Measurements from ENCODE around the gene CFDP1. TPM values are rescaled to one million over a fixed set of nuclear protein-coding genes. Genes with fewer than 3 reads are reported as not detected.

The CFDP1 gene
- total and polyA plus RNA-seq, 2 of the 13 experiments (the other 11 are each of a cell fraction or from before 2014, with no cell fraction given) = 78.6 to 153 TPM

DNA sequence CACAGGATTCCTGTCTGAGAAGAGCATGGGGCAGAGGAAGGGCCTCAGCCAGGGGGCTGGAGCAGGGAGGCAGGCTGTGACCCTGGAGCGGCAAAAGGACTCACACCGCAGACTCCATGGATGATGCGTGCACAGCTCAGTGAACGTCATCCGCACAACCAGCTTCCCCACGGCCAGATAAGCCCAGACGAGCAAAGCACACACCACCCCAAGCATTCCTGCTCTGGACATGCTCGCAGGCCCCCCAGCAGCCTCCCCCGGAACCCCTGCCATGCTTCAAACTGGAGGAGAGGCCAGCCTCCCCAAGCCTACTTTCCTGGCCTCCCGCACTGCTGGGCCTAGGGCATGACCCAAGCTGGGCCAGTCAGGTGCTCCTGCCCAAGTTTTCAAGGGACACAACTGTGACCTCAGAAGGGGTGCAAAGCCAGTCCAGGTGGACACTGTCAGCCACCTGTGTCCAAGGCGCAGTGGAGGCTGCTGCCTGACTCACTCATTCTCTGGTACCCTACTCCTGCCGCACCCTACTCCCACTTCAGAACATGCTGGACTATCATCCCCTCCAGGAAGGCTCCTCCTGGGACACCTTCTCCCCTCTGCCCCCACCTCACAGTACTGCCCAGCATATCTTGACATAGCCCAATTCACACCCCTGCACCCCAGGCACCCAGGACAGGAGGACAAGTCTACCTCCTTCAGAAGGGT is 186.6 kb downstream of the CFDP1 start (continued):
- 0 out of 2 replicates have a peak, but pooled peaks have one; percentile 44 for TF ChIP-seq ZNF232 (CRISPR knock-in tag; IDR thresholded peaks at IDR 0.05; ENCODE audit: borderline replicate concordance)
- no peak for TF ChIP-seq FOXA3 (CRISPR knock-in tag; IDR thresholded peaks at IDR 0.05)
- TF ChIP-seq RBFOX2 (IDR thresholded peaks at IDR 0.05; ENCODE audit: low read depth, low read length) = peak; percentile 60
- peak; percentile 99 for TF ChIP-seq ZBTB38 (CRISPR knock-in tag; IDR thresholded peaks at IDR 0.05)
- TF ChIP-seq HDAC1 (CRISPR knock-in tag; IDR thresholded peaks at IDR 0.05) = no peak
- TF ChIP-seq AGO2 (optimal IDR thresholded peaks at IDR 0.05; ENCODE audit: low read depth, low read length) = peak; percentile 61
- no peak for TF ChIP-seq ATF7 (IDR thresholded peaks at IDR 0.05)
- 0 out of 2 replicates have a peak, but pooled peaks have one; percentile 47 for TF ChIP-seq ATF7 (CRISPR knock-in tag; IDR thresholded peaks at IDR 0.05)
- TF ChIP-seq DNMT3B (CRISPR knock-in tag; conservative IDR thresholded peaks at IDR 0.05) = no peak
- TF ChIP-seq, protein P1, sequence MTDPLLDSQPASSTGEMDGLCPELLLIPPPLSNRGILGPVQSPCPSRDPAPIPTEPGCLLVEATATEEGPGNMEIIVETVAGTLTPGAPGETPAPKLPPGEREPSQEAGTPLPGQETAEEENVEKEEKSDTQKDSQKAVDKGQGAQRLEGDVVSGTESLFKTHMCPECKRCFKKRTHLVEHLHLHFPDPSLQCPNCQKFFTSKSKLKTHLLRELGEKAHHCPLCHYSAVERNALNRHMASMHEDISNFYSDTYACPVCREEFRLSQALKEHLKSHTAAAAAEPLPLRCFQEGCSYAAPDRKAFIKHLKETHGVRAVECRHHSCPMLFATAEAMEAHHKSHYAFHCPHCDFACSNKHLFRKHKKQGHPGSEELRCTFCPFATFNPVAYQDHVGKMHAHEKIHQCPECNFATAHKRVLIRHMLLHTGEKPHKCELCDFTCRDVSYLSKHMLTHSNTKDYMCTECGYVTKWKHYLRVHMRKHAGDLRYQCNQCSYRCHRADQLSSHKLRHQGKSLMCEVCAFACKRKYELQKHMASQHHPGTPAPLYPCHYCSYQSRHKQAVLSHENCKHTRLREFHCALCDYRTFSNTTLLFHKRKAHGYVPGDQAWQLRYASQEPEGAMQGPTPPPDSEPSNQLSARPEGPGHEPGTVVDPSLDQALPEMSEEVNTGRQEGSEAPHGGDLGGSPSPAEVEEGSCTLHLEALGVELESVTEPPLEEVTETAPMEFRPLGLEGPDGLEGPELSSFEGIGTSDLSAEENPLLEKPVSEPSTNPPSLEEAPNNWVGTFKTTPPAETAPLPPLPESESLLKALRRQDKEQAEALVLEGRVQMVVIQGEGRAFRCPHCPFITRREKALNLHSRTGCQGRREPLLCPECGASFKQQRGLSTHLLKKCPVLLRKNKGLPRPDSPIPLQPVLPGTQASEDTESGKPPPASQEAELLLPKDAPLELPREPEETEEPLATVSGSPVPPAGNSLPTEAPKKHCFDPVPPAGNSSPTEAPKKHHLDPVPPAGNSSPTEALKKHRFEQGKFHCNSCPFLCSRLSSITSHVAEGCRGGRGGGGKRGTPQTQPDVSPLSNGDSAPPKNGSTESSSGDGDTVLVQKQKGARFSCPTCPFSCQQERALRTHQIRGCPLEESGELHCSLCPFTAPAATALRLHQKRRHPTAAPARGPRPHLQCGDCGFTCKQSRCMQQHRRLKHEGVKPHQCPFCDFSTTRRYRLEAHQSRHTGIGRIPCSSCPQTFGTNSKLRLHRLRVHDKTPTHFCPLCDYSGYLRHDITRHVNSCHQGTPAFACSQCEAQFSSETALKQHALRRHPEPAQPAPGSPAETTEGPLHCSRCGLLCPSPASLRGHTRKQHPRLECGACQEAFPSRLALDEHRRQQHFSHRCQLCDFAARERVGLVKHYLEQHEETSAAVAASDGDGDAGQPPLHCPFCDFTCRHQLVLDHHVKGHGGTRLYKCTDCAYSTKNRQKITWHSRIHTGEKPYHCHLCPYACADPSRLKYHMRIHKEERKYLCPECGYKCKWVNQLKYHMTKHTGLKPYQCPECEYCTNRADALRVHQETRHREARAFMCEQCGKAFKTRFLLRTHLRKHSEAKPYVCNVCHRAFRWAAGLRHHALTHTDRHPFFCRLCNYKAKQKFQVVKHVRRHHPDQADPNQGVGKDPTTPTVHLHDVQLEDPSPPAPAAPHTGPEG (CRISPR knock-in tag; IDR thresholded peaks at IDR 0.05) = no peak
- TF ChIP-seq IKZF4 (CRISPR knock-in tag; IDR thresholded peaks at IDR 0.05; ENCODE audit: borderline replicate concordance, low read depth, not compliant biosample characterization) = no peak
- no peak for TF ChIP-seq SP140L (CRISPR knock-in tag; IDR thresholded peaks at IDR 0.05; ENCODE audit: borderline replicate concordance)
- TF ChIP-seq, protein P2, sequence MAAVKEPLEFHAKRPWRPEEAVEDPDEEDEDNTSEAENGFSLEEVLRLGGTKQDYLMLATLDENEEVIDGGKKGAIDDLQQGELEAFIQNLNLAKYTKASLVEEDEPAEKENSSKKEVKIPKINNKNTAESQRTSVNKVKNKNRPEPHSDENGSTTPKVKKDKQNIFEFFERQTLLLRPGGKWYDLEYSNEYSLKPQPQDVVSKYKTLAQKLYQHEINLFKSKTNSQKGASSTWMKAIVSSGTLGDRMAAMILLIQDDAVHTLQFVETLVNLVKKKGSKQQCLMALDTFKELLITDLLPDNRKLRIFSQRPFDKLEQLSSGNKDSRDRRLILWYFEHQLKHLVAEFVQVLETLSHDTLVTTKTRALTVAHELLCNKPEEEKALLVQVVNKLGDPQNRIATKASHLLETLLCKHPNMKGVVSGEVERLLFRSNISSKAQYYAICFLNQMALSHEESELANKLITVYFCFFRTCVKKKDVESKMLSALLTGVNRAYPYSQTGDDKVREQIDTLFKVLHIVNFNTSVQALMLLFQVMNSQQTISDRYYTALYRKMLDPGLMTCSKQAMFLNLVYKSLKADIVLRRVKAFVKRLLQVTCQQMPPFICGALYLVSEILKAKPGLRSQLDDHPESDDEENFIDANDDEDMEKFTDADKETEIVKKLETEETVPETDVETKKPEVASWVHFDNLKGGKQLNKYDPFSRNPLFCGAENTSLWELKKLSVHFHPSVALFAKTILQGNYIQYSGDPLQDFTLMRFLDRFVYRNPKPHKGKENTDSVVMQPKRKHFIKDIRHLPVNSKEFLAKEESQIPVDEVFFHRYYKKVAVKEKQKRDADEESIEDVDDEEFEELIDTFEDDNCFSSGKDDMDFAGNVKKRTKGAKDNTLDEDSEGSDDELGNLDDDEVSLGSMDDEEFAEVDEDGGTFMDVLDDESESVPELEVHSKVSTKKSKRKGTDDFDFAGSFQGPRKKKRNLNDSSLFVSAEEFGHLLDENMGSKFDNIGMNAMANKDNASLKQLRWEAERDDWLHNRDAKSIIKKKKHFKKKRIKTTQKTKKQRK (IDR thresholded peaks at IDR 0.05; ENCODE audit: low read length) = no peak
- 0 out of 2 replicates have a peak, but pooled peaks have one; percentile 5 for TF ChIP-seq ZNF274 (CRISPR knock-in tag; IDR thresholded peaks at IDR 0.05)
- TF ChIP-seq, protein P3, sequence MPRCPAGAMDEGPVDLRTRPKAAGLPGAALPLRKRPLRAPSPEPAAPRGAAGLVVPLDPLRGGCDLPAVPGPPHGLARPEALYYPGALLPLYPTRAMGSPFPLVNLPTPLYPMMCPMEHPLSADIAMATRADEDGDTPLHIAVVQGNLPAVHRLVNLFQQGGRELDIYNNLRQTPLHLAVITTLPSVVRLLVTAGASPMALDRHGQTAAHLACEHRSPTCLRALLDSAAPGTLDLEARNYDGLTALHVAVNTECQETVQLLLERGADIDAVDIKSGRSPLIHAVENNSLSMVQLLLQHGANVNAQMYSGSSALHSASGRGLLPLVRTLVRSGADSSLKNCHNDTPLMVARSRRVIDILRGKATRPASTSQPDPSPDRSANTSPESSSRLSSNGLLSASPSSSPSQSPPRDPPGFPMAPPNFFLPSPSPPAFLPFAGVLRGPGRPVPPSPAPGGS (CRISPR knock-in tag; IDR thresholded peaks at IDR 0.05) = no peak
- no peak for TF ChIP-seq ZNF616 (CRISPR knock-in tag; IDR thresholded peaks at IDR 0.05; ENCODE audit: low read depth)
- TF ChIP-seq ZNF331 (CRISPR knock-in tag; IDR thresholded peaks at IDR 0.05) = no peak
- no peak for TF ChIP-seq REXO4 (CRISPR knock-in tag; IDR thresholded peaks at IDR 0.05; ENCODE audit: borderline replicate concordance)

Measured in HepG2 (cell line).